Stimulated activated CD4-positive, alpha-beta T cell treated with anti-CD3 and anti-CD28 coated beads, Interleukin-4, amount 100 ng/mL, for 48 hours (primary cell): Measurements from ENCODE around the gene HRK.

ENCODE experiments used
- DNase-seq, 2 donors: peaks; one replicate each; pipeline ENCODE4 v3.0.0-alpha.2; 2020; ENCODE audit warnings: low read depth in 2 of 2

Gene HRK

GRCh38 chr12:116898669-116899068, 17.4 kb upstream of the HRK start:
- no peak for DNase-seq

- DNase-seq = no peak
These were observed 16.2 kb upstream of the HRK start for GRCh38 chr12:116897476-116897875.

DNA sequence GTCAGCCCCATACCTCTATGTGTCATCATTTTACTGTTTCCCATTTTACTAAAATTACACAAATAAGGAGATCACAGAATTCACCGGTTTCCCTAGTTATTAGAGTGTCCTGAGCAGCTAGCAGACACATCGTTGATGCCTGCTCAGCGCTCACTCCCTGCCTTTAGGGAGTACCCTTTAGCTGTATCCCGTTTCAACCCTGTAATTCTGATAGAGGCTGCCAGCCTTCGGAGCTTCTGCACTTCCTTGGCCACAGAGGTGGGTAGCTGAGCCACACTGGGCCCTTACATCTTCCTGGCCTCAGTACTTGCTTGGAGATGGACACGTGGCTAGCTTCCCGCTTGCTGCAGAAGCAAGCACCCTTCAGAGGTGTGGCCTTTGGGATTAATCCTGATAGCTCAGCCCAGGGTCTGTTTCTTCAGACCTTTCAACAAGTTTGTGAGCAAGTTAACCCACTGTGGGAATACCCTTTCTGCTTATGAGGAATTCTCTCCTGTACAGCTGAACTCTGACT, 15.2 kb upstream of the HRK start:
- no peak for DNase-seq

DNA sequence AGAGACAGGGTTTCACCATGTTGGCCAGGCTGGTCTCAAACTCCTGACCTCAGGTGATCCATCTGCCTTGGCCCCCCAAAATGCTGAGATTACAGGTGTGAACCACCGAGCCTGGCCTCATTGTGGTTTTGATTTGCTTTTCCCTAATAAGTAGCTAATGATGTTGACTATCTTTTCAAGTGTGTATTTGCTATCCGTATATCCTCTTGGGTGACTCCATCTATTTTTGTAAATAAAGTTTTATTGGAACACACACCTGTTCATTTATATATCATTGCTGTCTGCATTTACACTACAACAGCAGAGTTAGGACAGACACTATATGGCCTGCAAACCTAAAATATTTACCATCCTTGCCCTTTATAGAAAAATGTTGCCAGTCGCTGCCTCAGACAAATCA, 13.7 kb upstream of the HRK start:
- DNase-seq = no peak

DNA sequence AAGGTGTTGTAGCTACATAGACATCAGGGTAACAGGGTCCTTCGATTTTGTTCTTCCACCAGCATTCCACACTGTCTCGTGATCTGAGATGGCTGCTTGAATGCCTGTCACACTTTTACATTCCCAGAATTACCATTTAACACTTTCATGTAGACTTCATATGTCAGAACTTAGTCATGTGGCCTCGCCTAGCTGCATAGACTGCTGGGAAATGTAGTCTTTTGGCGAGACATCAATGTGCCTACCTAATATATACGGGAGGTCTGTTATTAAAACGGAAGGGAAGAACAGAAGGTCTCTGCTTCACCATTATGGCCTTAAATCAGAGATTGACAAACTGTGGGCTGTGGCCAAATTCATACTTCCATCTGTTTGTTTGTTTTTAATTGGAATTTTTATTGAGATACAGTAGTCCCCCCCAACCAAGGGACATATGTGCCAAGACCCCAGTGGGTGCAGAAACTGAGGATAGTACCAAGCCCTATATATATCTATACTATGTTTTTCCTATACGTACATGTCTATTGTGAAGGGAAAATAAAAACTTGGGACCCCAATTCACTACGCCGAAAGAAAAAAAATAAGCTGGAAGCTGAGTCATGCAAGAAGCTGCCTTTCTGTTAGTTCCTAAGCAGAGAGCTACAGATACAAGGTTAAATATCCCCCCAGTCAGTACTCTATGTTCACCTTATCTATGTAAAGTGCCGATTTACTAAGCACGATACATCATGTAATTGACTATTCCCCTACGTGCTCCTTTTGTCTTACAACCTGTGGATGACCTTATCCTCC, 11.3 kb upstream of the HRK start:
- DNase-seq = no peak

DNA sequence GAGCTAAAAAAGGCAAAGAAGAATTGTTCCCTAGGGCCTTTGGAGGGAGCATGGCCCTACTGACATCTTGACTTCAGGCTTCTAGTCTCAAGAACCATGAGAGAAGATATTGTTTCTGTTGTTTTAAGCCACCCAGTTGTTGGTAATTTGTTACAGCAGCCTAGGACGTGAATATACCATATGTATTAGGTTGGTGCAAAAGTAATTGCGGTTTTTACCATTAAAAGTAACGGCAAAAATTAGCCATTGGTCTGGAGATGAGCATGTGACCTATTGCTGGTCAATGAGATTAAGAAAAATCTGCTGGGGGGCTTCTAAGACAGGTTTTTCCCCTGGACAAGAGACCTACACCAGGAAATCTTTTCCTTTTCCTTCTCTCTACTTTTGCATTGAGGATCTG, 9.8 kb upstream of the HRK start:
- DNase-seq = no peak

DNA sequence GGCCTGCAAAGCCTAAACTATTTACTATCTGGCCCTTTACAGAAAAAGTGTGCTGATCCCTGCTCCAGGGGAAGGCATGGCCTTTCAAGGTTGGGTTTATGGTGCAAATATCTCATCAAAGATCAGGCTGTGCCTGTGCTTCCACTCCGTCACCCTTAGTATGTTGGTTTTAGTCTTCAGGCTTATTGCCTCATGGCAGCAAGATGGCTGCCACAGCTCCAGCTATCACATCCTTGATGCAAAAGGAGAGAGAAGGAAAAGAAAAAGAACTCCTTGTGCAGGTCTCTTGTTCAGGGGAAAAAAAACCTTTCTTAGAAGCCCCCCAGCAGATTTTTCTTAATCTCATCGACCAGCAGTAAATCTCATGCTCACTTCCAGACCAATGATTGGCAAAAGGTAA, 9.1 kb upstream of the HRK start:
- no peak for DNase-seq

- DNase-seq = no peak
These were observed 6.7 kb upstream of the HRK start for GRCh38 chr12:116887897-116888296.

GRCh38 chr12:116887244-116887643, 6.0 kb upstream of the HRK start:
- no peak for DNase-seq

- DNase-seq = no peak
These were observed 4.2 kb upstream of the HRK start for GRCh38 chr12:116885491-116885890.

- no peak for DNase-seq
These were observed 3.6 kb upstream of the HRK start for GRCh38 chr12:116884871-116885270.

GRCh38 chr12:116882742-116883141, 1.5 kb upstream of the HRK start:
- DNase-seq = no peak

DNA sequence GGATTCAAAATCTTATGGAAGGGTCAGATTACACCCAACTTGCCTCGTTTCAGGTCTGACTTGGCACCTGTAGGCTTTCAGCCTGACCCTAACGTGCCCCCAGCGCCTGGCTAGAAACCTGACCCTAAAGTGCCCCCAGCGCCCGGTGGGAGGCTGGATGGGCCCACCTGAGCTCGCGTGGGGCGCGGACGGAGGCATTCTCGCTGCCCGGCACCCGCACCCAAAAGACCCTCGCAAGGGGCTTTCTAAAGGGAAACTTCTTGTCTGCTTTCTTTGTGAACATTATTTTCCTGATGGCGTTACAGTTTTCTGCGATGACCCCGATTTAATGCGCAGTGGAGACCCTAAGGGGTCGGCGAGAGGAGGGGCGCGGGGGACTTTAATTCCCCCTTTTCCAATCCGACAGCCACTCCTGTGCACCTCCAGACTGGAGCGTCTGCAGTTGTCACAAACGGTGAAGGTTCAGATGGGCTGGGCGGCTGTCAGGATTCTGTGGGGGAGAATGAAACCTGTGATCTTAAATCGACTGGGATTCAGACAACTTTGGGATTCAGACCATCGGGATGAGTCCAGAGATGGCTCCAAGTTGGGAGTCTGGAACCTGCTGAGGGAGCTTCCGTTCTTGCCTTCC, 751 bp upstream of the HRK start:
- DNase-seq = no peak

- DNase-seq = peak in 1 of 2 donors; percentile 13
These were observed 370 bp downstream of the HRK start for GRCh38 chr12:116880817-116881324.

GRCh38 chr12:116880213-116880816, 926 bp downstream of the HRK start:
- DNase-seq = no peak

- DNase-seq = no peak
These were observed 1.6 kb downstream of the HRK start for GRCh38 chr12:116879509-116880212.

DNA sequence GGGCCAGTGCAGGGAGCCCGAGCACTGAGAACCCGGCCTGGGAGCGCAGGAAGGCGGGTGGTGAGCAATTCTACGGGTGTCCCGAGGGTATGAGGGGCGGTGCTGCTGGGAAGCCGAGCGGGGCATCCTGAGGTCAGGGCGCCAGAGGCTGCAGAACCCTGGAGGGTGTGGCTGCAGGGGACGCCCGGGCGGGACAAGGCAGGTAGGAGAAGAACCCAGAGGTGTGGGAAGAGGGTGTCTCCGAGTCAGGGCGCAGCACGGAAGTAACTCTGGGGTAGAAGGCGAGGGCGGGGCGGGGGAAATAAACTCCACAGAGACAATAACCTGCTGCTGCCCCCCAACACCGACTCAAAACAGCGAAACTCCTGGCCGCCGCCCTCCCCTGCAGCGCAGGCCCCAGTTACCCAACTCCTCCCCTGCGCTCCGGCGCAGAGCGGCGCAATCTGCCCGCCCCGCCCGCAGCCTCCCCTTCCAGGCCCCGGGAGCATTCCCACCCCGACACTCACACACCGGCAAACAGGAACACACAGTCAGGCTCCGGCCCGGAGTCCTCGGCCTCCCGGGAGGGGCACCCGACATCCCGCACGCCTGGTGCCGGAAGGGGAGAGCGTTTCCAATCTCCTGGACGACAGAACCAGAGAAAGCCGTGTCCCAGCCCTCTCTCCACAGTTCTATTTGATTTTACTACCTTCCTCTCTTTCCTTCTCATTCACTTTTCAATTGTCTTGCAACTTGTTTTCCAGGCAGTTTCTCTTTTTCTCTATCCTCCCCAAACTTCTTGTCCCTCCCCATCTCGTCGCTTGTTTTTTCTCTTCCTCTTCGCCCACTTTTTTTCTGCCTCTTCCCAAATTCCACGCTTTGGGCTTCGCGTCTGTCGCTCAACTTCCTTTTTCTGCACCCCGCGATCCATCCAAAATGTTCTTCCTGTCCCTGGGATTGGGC, 2.4 kb downstream of the HRK start:
- no peak for DNase-seq

DNA sequence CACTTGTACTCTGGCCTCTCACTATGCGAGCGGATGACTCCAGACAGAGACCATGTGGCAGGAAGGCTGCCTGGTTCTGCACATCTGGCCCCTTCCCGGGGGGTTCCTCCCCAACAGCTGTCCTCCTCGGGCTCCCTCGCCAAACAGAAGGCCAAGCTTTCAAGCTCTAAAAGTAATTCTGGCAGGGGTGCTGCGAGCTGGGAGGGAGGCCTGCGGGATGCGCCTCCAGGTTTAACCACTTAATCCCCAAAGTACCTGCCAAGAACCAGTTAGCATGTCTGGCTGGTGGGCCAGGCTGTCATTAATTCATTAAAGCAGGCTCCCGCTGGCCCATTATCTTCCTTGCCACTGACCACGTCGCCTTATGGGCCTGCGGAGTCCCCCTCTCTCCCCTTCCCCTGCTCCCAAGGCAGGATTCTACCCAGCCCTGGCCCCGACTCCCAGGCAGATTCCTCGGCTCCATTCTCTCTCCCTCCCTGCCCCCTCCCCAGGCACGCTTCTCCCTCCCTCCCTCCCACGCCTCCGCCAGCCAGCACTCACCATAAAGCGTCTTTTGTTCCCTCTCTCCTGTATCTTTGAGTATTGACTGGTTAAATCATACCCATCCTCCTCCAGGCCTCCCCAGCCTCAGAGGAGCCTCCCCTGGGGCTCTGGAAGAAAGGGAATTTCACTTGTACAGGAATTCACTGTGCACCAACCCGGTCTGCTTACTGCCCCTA, 4.9 kb downstream of the HRK start:
- no peak for DNase-seq

GRCh38 chr12:116874324-116874995, 6.8 kb downstream of the HRK start:
- no peak for DNase-seq

DNA sequence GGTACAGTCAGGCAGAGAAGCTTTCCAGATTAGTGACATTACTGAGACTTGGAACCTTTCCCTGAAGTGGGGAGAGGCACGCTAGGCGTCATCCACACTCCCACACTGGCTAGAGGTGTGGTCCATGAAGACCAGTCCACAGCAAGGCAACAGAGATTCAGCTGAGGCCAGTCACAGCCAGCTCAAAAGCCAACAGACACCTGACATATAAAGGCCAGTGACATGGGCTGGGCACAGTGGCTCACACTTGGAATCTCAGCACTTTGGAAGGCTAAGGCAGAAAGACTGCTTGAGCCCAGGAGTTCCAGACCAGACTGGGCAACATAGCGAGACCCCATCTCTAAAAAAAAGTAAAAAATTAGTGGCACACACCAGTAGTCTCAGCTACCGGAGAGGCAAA, 10.9 kb downstream of the HRK start:
- no peak for DNase-seq
